SK-N-SH treated with all-trans-retinoic acid at 6 μM for 48 hours (cell line): Measurements from ENCODE around the gene MMP2.

Experiments used
- ATAC-seq: fragments of 200-7000 bp; cut with Tn5 transposase; 3 replicates; pipeline ENCODE4 v1.9.1; 2020; ENCODE audit warnings: mild to moderate bottlenecking, moderate library complexity
- CREB5 ChIP-seq: fragments of 250-450 bp; sonication (Bioruptor Pico); IDR thresholded peaks from 2 replicates; pipeline ENCODE4 v1.5.1; 2020; ENCODE audit warnings: low read depth, mild to moderate bottlenecking, moderate library complexity
- CSDC2 ChIP-seq: fragments of 250-450 bp; sonication (Bioruptor Pico); IDR thresholded peaks from 2 replicates; pipeline ENCODE4 v1.5.0; 2020; ENCODE audit warnings: mild to moderate bottlenecking, moderate library complexity
- GLIS3 ChIP-seq: fragments of 250-450 bp; sonication (Bioruptor Pico); IDR thresholded peaks from 2 replicates; pipeline ENCODE4 v1.5.0; 2020; ENCODE audit warnings: mild to moderate bottlenecking, moderate library complexity
- ISL1 ChIP-seq: fragments of 250-450 bp; sonication (Bioruptor Pico); IDR thresholded peaks from 2 replicates; pipeline ENCODE4 v2.1.2; 2022; ENCODE audit warnings: mild to moderate bottlenecking, moderate library complexity
- OSR1 ChIP-seq: fragments of 250-450 bp; sonication (Bioruptor Pico); IDR thresholded peaks from 2 replicates; pipeline ENCODE4 v1.8.0; 2022; ENCODE audit warnings: moderate library complexity, mild to moderate bottlenecking, inconsistent platforms
- POU6F1 ChIP-seq: fragments of 250-450 bp; sonication (Bioruptor Pico); IDR thresholded peaks from 2 replicates; pipeline ENCODE4 v1.8.0; 2021; ENCODE audit warnings: low read depth, mild to moderate bottlenecking, moderate library complexity, borderline replicate concordance
- PPARA ChIP-seq: fragments of 250-450 bp; sonication (Bioruptor Pico); IDR thresholded peaks from 2 replicates; pipeline ENCODE4 v1.5.0; 2020; ENCODE audit warnings: mild to moderate bottlenecking, borderline replicate concordance
- RARB ChIP-seq: fragments of 250-450 bp; sonication (Bioruptor Pico); IDR thresholded peaks from 2 replicates; pipeline ENCODE4 v1.8.0; 2021; ENCODE audit warnings: mild to moderate bottlenecking, moderate library complexity
- SNAI2 ChIP-seq: fragments of 250-450 bp; sonication (Bioruptor Pico); IDR thresholded peaks from 2 replicates; pipeline ENCODE4 v1.5.0; 2020; ENCODE audit warnings: mild to moderate bottlenecking, moderate library complexity
- TCF4 ChIP-seq: fragments of 250-450 bp; sonication (Bioruptor Pico); IDR thresholded peaks from 2 replicates; pipeline ENCODE4 v1.8.0; 2021; ENCODE audit warnings: mild to moderate bottlenecking, moderate library complexity, borderline replicate concordance
- TOX ChIP-seq: fragments of 250-450 bp; sonication (Bioruptor Pico); IDR thresholded peaks from 2 replicates; pipeline ENCODE4 v1.8.0; 2021; ENCODE audit warnings: mild to moderate bottlenecking, moderate library complexity, borderline replicate concordance
- TSHZ2 ChIP-seq: fragments of 250-450 bp; sonication (Bioruptor Pico); IDR thresholded peaks from 2 replicates; pipeline ENCODE4 v1.5.0; 2020; ENCODE audit warnings: mild to moderate bottlenecking, moderate library complexity
- ZFP3 ChIP-seq: fragments of 250-450 bp; sonication (Bioruptor Pico); IDR thresholded peaks from 2 replicates; pipeline ENCODE4 v1.5.0; 2020; ENCODE audit warnings: mild to moderate bottlenecking, moderate library complexity
- ZNF565 ChIP-seq: fragments of 450-650 bp; formaldehyde crosslinking; conservative IDR thresholded peaks from 2 replicates; pipeline ENCODE4 v1.5.0; 2020; ENCODE audit warnings: low read depth, mild to moderate bottlenecking, moderate library complexity
- ZNF70 ChIP-seq: fragments of 450-650 bp; formaldehyde crosslinking; IDR thresholded peaks from 2 replicates; pipeline ENCODE4 v1.5.0; 2020; ENCODE audit warnings: mild to moderate bottlenecking, moderate library complexity
- ZNF8 ChIP-seq: fragments of 450-650 bp; formaldehyde crosslinking; IDR thresholded peaks from 2 replicates; pipeline ENCODE4 v1.5.0; 2020; ENCODE audit warnings: mild to moderate bottlenecking, moderate library complexity
- TF ChIP-seq, protein P1 (sequence below): fragments of 250-450 bp; sonication (Bioruptor Pico); IDR thresholded peaks from 2 replicates; pipeline ENCODE4 v1.5.1; 2021; ENCODE audit warnings: mild to moderate bottlenecking, moderate library complexity
- TF ChIP-seq, protein P2 (sequence below): fragments of 250-450 bp; sonication (Bioruptor Pico); IDR thresholded peaks from 2 replicates; pipeline ENCODE4 v1.8.0; 2020; ENCODE audit warnings: mild to moderate bottlenecking, moderate library complexity, borderline replicate concordance

The MMP2 gene

DNA sequence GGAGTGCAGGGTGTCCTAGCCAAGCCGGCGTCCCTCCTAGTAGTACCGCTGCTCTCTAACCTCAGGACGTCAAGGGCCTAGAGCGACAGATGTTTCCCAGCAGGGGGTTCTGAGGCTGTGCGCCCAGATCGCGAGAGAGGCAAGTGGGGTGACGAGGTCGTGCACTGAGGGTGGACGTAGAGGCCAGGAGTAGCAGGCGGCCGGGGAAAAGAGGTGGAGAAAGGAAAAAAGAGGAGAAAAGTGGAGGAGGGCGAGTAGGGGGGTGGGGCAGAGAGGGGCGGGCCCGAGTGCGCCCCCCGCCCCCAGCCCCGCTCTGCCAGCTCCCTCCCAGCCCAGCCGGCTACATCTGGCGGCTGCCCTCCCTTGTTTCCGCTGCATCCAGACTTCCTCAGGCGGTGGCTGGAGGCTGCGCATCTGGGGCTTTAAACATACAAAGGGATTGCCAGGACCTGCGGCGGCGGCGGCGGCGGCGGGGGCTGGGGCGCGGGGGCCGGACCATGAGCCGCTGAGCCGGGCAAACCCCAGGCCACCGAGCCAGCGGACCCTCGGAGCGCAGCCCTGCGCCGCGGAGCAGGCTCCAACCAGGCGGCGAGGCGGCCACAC lies at the start of gene MMP2:
TSS of gene MMP2 (plus strand) at position 372 of the 603 bp plus-strand sequence. CDS start 282 bp downstream, outside the sequence.
- ATAC-seq: peak; percentile 61
- TF ChIP-seq ZFP3 (CRISPR knock-in tag) (no peak), ZNF565 (CRISPR knock-in tag) (no peak), OSR1 (CRISPR knock-in tag) (no peak), PPARA (no peak), ZNF8 (CRISPR knock-in tag) (no peak), TSHZ2 (no peak), ISL1 (CRISPR knock-in tag) (no peak), CSDC2 (CRISPR knock-in tag) (no peak), POU6F1 (no peak), CREB5 (CRISPR knock-in tag) (no peak), TCF4 (CRISPR knock-in tag) (no peak), GLIS3 (CRISPR knock-in tag) (no peak)
- TF ChIP-seq, all 23 proteins: peak for 0

- ATAC-seq: no peak
- TF ChIP-seq SNAI2 (CRISPR knock-in tag) (no peak), OSR1 (CRISPR knock-in tag) (no peak), CSDC2 (CRISPR knock-in tag) (no peak), GLIS3 (CRISPR knock-in tag) (no peak)
- TF ChIP-seq, protein P1, sequence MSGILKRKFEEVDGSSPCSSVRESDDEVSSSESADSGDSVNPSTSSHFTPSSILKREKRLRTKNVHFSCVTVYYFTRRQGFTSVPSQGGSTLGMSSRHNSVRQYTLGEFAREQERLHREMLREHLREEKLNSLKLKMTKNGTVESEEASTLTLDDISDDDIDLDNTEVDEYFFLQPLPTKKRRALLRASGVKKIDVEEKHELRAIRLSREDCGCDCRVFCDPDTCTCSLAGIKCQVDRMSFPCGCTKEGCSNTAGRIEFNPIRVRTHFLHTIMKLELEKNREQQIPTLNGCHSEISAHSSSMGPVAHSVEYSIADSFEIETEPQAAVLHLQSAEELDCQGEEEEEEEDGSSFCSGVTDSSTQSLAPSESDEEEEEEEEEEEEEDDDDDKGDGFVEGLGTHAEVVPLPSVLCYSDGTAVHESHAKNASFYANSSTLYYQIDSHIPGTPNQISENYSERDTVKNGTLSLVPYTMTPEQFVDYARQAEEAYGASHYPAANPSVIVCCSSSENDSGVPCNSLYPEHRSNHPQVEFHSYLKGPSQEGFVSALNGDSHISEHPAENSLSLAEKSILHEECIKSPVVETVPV (CRISPR knock-in tag): no peak
Measured at GRCh38 chr16:55433030-55433429, 46.0 kb upstream of the MMP2 start.

GRCh38 chr16:55433535-55433934 lies 45.5 kb upstream of the MMP2 start:
- no peak for ATAC-seq

DNA sequence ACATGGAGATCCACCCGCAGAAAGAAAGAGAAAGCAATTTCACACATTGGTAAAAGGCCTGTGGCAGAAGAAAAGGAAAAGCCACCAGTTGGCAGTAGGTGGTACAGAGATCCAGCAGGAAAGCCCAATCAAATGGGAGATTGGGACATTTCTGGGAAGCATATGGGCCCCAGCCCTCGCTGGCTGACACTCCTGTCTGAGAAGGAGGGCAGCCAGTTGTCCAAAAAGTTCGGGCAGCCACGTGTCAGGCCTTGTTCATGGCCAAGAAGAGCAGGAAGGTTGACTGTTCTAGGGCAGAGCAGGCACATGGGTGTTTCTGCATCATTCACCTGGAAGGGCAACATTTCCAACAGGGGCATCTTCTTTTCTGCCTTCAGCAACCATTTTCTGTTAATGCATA lies 45.0 kb upstream of the MMP2 start:
- no peak for ATAC-seq
- TF ChIP-seq, protein P2, sequence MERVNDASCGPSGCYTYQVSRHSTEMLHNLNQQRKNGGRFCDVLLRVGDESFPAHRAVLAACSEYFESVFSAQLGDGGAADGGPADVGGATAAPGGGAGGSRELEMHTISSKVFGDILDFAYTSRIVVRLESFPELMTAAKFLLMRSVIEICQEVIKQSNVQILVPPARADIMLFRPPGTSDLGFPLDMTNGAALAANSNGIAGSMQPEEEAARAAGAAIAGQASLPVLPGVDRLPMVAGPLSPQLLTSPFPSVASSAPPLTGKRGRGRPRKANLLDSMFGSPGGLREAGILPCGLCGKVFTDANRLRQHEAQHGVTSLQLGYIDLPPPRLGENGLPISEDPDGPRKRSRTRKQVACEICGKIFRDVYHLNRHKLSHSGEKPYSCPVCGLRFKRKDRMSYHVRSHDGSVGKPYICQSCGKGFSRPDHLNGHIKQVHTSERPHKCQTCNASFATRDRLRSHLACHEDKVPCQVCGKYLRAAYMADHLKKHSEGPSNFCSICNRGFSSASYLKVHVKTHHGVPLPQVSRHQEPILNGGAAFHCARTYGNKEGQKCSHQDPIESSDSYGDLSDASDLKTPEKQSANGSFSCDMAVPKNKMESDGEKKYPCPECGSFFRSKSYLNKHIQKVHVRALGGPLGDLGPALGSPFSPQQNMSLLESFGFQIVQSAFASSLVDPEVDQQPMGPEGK (CRISPR knock-in tag): no peak
- TF ChIP-seq ZNF70 (no peak), GLIS3 (CRISPR knock-in tag) (no peak), TCF4 (CRISPR knock-in tag) (no peak), SNAI2 (CRISPR knock-in tag) (no peak), RARB (CRISPR knock-in tag) (no peak), OSR1 (CRISPR knock-in tag) (no peak), TSHZ2 (no peak), PPARA (no peak), CREB5 (CRISPR knock-in tag) (no peak), TOX (CRISPR knock-in tag) (no peak)
- TF ChIP-seq, all 23 proteins: peak for 0

More at GRCh38 chr16:55433535-55433934, 45.5 kb upstream of the MMP2 start:
- TF ChIP-seq ZNF70: no peak
- no peak for TF ChIP-seq ZNF565 (CRISPR knock-in tag)
- TF ChIP-seq ZFP3 (CRISPR knock-in tag): no peak
- TF ChIP-seq CSDC2 (CRISPR knock-in tag): no peak
